HG03025 (cell line): ENCODE data around the gene CEMIP.
"Not testable (repeated sequence)": the region's sequence is repeated elsewhere in the genome, so short reads cannot be mapped to it uniquely, and the experiment has no call there.

Experiments used
- ATAC-seq: cut with Tn5 transposase; IDR thresholded peaks from one replicate; pipeline ENCODE4 v1.9.1; 2021; ENCODE audit warnings: mild to moderate bottlenecking, moderate library complexity; ENCODE audit not compliant: unreplicated experiment, low FRiP score

CEMIP gene

GRCh38 chr15:80758130-80758745 is 20.9 kb upstream of the CEMIP start:
- no peak for ATAC-seq

DNA sequence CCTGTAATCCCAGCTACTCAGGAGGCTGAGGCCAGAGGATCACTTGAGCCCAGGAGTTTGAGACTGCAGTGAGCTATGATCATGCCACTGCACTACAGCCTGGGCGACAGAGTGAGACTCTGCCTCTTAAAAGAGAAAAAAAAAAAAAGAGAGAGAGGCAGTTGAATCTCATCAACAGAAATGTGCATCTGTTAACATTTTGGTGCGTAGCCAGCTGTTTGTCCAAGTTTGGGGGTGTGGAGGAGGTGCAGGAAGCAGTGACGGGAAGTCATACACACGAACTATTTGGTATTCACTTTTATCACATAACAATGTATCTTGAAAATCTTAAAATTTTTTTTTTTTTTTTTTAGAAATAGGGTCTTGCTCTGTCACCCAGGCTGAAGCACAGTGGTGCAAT is 18.2 kb upstream of the CEMIP start:
- no peak for ATAC-seq

DNA sequence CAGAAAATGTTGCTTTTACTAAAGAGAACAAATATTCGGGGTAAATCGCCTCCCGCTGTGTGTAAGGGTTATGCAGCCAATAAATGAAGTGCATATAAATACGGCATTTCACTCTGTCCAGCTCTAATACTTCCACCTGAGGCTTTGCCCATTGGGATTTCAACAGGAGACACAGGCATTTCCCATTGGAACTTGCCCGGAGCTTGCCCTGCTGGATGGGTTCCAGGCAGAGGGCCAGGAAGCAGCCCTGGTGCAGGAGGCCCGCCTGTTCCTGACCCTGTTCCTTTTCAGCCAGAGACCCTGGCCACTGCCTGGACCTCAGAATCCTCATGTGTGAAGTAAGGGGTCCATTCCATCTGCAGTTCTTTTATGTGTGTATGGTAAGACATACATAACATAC is 17.4 kb upstream of the CEMIP start:
- no peak for ATAC-seq

DNA sequence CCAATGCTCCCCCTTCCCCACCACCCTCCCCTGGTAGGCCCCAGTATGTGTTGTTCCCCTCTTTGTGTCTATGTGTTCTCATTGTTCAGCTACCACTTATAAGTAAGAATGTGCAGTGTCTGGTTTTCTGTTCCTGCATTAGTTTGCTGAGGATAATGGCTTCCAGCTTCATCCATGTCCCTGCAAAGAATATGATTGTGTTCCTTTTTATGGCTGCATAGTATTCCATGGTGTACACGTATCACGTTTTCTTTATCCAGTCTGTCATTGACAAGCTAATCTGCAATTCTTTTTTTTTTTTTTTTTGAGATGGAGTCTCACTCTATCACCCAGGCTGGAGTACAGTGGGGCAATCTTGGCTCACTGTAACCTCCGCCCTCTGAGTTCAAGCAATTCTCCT is 15.9 kb upstream of the CEMIP start:
- not testable (repeated sequence) for ATAC-seq

- ATAC-seq: no peak
These were observed 14.6 kb upstream of the CEMIP start for GRCh38 chr15:80764535-80764934.

GRCh38 chr15:80766275-80766674 is 12.9 kb upstream of the CEMIP start:
- ATAC-seq: no peak

- no peak for ATAC-seq
These were observed 11.0 kb upstream of the CEMIP start for GRCh38 chr15:80768158-80768557.

DNA sequence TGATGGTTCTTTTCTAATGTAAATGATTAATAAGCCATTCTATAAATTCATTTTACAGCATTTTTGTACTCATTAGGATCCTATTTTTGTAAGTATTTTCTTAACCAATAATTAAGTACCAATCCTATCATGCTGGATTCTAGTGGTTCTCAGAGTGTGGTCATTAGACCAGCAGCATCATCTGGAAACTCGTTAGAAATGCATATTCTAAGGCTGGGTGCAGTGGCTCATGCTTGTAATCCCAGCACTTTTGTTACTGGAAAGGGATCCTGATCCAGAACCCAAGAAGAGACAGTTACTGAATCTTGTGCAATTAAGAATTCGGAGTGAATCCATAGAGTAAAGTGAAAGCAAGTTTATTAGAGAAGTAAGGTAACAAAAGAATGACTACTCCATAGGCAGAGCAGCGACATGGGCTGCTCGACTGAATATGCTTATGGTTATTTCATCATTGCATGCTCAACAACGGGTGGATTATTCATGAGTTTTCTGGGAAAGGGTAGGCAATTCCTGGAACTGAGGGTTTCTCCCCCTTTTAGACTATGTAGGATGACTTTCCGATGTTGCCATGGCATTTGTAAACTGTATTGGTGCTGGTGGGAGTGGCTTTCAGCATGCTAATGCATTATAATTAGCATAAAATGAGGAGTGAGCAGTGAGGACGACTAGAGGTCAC is 9.9 kb upstream of the CEMIP start:
- ATAC-seq: no peak

- ATAC-seq: no peak
These were observed 9.1 kb upstream of the CEMIP start for GRCh38 chr15:80769829-80770705.

GRCh38 chr15:80773122-80773551 is 6.0 kb upstream of the CEMIP start:
- no peak for ATAC-seq

GRCh38 chr15:80773792-80774352 is 5.3 kb upstream of the CEMIP start:
- ATAC-seq: no peak

DNA sequence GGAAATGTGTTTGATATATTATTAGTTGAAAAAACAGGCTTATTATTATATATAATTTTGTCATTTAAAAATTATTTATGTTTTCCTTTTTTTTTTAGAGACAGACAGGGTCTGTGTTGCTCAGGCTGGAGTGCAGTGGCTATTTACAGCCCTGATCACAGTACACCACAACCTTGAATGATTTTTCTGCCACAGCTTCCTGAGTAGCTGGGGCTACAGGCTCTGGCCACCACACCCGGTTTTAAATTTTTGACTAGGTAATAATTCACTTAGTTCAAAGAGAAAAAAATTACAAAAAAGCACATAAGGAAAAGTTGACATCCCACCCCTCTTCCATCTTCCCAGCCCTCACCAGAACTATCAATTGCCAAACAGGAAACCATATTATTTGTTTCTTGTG is 4.7 kb upstream of the CEMIP start:
- no peak for ATAC-seq

DNA sequence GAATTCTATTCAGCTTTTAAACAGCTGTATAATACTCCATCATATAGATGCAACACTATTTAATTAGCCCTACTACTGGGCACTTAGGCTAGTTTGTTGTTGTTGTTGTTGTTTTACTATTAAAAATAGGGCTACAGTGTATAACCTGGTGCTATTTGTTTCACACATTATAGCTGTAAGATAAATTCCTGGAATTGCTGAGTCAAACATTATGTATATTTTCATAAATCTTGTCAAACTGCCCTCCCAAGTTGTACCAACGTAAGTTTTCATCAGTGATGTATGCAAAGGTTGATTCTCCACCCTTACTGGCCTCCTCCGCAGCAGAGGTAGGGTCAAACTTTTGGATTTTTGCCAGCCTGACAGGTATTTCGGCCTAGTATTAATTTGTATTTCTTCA is 3.8 kb upstream of the CEMIP start:
- ATAC-seq: no peak

GRCh38 chr15:80776420-80777045 is 2.6 kb upstream of the CEMIP start:
- no peak for ATAC-seq

DNA sequence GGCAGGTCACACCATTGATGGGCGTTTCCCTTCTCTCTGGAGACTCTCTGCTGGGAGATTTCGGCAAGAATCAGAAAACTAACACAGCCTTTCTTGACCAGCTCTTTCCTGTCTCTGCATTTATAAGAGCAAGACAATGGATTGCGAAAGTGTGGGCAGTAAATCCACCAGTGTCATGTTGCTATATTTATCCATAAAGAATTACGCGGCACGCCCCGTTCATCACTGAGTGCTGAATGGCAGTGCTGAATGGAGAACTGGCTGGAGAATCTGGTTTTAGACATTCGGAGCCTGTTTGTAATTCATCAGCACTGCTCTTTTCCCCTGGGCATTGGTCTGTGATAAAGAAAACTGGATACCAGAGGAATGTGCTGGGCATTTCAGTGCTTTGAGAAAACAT is 2.0 kb upstream of the CEMIP start:
- no peak for ATAC-seq

DNA sequence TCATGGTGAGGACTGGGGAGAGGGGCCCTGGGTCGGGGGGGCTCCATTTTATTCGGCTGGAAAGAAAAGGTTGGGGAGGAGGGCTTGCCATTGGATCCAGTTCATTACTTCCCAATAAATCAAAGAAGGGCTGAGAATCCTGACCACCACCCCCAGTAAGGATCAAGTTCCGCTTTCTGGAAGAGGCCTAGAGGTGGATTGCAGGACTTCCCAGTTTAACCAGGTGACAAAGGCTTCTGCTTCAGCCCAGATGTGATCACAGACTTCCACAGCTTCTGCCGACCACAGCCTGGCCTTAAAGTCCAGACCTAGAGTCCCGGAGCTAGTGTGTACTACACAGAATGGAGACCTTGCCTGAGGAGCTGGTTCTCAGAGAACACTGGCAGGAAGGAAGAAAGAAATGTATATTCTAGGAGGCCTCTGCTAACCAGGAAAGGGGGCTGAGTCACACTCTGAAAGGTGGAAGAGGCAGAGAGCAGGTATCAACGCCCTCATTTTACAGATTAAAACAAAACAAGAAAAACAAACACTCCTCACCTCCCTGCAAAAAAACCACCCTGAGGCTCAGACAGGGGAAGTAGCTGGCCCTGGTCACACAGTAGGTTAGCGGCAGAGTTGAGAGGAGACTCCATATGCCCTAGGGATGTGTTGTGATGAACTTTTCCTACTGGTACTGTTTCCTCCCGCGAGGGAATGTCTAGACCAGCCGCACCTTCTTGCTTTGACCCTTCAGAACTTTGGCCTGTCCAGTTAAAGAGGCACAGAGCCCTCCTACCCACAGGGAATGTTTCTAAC is 1.1 kb upstream of the CEMIP start:
- ATAC-seq: no peak

- ATAC-seq: no peak
These were observed 578 bp upstream of the CEMIP start for GRCh38 chr15:80778621-80778963.

DNA sequence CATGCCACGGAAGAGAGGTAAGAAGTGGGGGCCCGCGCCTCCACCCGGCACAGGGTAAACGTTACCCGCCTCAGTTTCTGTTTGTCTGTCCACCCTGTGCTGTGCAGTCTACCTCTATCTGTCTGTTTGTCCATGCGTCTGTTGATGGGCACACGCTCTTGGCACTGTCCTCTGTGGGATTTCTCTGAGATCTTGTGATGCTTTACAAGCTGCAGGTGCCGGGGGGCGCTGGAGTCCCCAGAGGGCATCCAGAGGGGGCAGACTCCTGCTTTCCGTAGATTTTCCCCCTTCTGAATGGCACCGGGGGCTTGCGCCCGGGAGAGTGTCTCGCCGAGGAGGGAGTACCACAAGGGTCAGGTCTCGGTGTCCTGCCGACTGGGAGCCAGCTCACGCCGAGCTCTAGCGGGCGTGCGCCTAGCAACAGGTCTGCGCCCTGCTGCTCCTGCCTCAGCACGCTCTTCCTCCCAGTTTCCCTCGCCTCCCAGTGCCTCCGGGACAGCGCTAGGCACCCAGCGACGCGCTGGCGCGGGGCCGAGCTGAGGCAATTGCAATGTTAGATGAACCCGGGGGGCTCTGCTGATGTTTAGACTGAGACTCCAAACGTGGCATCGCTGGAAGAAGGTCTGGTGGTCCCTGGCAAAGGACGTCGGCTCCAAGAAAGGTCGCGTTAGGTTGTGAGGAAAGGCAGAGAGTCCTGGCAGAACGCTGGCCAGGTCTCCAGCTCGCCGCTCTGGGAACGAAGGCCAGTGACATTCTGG is 667 bp downstream of the CEMIP start:
- no peak for ATAC-seq

DNA sequence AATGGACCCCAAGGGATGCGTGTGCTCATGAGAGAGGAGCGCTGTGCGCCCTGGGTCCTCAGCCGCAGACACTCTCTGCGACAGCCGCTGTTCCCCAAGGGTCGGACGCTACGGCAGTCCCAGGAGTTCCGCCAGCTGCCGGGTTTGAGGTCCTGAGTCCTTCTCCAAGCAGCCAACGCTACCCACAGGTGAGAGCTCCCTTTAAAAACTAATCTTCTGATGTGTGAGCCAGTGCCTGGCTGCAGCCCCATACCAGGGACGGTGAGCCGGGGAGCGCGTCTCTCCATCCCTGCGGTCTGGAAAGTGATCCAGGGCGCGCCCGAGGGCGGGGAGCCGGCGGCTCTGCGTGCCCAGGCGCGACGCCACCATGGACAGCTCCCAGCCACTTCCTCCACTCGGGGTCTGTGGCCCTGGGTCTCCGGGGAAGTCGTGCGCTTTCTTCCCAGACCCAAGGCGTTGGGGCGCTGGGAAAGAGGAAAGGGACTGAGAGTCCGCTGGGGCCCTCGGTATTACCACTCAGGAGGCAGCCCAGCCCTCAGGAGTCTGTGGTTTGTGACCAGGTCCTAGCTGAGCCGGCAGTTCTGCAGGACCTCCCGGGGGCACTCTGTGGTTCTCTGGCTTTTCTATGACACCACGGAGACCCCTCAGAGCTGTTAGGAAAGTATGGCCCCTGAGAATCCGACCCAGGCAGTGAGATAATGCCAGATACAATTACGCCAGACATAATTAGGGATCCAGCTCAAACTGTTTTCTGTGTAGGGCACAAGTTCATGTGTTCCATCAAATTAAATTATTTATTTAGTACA is 1.4 kb downstream of the CEMIP start:
- no peak for ATAC-seq
